Measurements from ENCODE around the gene IL16.
"Not testable (repeated sequence)": the region's sequence is repeated elsewhere in the genome, so short reads cannot be mapped to it uniquely, and the experiment has no call there.

IL16 gene

DNA sequence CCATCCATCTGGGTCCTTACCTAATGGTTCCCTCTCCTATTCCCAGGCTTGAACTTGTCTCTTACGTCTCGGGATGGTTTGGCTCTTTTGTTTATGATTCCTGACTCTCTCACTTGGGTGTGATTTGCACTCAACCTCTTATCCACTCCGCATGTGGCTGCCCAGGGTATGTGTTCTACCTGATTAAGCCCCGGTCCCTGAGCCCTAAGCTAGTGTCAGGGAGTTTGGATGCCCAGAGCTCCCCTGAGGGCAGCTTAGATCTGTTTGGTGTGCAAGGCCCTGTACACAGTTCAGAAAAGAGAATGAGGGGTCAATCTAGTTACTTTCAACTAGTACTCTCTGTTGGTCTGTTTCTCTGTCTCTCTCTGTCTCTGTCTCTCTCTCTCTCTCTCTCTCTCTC lies 143.2 kb downstream of the IL16 start:
- no peak for ATAC-seq

DNA sequence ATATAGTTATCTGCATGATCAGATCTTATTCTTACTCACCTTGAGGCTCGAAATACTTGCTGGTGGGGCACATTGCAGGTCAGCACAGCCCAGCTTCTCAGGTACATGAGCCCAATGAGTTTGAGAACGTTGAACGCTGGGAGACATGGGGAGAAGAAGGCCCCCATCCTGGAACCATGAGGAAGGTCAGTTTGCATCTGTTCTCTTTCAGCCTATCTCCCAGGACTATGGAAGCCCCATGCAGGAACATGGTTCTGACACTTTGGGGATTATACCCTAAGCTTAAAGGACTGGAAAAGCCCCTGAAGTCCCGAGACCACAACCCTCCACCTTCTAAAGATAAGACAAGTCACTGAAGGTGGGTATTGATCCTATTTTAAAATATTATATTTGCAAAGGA lies 144.7 kb downstream of the IL16 start:
- no peak for ATAC-seq

DNA sequence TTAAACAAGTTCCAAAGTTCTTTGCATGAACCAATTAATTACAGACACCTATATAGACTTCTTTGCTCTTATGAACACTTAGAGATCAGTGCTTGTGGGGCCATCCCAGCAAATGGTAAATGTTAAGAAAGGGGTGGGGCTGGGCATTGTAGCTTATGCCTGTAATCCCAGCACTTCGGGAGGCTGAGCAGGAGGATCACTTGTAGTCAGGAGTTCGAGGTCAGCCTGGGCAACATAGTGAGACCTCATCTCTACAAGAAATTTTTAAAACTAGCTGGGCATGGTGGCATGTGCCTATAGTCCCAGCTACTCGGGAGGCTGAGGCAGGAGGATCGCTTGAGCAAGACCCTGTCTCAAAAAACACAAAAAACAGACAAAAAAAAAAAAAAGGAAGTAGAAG lies 146.7 kb downstream of the IL16 start:
- ATAC-seq, result no peak

DNA sequence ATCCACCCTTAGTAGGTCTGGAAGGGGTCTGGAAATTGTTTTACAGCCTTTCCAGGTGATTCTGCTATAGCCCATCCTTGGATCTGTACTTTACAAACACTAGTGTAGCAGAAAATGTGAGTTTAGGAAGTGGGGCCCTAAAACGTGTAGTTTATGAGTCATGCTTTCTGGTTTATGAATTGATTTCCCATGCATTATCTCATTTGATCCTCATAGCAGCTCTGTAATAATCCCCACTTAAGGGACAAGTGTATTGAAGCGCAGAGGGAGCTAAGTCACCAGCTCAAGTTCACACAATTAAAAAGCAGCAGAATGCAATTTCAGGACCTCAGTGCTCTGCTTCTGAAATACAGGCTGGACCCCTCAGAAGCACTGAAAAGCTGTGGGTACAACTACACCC lies 149.9 kb downstream of the IL16 start:
- no peak for ATAC-seq

DNA sequence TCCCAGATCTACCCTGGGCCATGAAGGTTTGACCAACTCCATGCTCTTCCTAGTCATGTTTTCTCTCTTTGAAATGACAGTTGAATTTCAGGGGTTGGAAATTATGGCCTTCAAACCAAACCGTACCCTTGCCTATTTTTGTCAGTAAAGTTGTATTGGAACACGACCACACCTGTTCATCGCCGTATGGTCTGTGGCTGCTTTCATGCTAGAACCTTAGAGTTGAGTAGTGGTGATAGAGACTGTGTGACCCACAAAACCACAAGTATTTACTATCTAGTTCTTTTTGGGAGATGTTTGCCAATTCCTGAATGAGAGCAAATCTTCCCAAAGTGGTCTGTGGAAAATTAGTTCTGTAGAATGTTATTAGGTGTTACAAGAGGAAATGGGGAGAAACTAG lies 151.2 kb downstream of the IL16 start:
- no peak for ATAC-seq

DNA sequence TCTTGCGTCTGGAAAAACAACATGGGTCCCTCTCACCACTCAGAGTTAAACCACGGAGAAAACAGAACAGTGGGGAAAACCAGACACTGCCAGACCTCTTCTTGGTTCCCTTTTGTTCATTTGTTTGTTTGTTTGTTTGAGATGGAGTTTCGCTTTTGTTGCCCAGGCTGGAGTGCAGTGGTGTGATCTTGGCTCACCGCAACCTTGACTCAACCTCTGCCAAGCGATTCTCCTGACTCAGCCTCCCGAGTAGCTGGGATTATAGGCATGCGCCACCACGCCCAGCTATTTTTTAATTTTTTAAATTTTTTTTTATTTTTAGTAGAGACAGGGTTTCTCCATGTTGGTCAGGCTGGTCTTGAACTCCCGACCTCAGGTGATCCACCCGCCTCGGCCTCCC lies 152.0 kb downstream of the IL16 start:
- not testable (repeated sequence) for ATAC-seq

DNA sequence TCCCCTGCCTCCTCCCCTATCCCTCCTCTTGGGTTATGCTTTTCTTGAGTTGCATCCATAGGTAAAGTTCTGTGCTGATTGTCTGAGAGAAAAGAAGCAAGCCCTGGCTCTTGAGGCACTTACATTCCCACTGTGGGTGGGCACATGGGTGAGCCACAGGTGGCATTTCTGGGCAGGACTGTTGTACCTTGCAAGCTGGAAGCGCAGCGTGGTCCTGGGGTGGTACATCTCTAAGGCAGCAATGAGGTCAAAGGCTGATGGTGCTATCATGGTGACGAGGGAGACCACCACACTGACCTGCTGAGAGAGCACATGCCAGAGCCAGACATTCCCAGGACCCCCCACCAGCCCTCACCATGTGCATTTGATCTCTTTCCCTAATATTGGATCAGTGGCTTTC lies 152.6 kb downstream of the IL16 start:
- no peak for ATAC-seq

DNA sequence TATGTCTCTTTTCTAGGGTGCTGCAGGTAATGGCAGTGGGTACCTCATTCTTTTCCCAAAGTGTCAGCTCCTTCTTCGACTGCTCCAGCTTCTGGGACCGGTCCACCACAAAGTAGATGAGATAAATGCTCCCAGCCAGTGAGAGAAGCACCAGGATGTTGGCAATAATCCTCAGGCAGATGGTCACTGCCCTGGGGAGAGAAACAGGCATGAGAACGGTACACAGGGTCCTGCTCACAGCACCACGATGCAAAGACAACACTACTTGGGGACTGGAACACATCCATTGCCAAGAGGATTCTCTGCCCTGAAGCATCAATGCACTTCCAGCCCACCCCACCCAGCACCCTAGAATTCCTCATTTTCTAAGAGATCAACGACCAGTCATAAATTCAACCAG lies 155.0 kb downstream of the IL16 start:
- no peak for ATAC-seq

DNA sequence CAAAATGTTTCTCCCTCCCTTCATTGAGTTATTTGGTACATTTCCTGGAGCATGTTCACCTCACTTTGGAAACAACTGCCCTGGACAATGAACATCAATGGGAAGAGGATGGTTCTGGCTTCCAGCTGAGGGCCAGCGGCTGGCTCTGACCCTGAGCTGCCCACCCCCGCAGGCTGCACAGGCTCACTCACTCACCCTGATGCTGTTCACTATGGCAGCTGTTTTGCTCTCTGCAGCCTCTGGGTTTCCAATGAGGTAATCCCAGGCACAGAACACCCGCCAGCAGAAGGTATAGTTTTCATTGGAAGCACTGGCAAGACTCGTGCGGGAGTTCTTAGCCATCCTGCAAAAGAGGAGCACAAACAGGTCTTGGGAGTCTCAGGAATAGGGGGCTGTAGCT lies 159.6 kb downstream of the IL16 start:
- ATAC-seq, result no peak

DNA sequence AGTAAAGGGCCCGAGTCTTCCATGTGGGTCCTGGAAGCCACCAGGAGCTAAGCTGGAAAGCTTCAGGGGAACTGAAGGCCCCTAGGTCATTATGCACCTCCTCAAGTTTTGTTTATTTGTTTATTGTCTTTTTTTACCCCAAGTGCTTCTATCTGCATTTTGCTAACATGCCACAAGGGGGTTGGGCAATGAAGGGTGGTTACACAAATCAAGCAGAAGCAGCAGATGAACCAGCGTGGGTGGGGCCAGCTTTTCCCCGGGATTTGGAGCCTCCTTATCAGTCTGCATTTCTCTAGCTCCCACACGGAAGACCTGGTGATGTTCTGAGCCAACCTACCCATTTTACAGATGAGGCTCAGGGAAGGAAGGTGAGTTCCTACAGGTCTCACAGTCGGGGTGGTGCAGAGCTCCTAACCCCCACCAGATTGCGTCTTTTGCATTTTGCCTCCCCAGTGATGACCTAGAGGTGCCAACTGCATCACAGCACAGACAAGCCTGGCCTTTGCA lies 160.6 kb downstream of the IL16 start:
- ATAC-seq, result no peak

DNA sequence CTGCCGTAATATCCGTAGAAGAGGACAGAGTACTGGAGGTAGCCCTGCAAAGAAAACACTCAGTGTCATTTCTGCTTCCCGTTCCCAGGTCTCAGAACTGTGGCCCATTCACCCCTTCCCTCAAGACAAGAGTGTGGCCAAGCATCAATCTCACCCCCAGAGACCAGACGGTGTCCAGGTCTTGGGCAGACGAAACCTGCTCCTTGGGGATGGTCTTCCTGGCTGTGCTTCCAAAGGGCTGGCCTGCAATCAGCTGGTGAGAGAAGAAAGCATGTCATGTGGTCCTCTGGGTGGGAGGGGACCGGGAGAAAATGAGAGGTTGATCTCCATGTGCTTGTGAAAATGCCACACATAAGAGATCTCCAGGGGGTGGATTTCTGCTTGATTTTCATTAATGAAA lies 161.6 kb downstream of the IL16 start:
- no peak for ATAC-seq

DNA sequence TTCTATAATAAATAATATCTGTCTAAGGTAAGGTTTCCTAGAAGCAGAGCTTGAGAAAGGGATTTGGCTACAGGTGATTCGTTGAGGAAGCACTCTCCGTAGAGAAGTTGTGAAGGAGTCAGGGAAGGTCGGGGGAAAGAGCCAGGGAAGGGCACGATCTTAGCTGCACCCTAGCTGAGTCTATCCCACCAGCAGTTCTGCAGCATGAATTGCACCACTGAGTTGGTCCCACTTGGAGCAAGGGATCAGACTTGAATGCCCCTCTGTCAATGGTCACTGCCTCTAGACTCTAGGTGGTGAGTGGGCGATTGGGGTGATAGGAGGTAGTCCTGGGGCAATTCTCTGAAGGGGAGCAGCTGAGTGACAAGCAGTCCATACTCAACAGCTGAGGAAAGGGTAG lies 163.8 kb downstream of the IL16 start:
- no peak for ATAC-seq

DNA sequence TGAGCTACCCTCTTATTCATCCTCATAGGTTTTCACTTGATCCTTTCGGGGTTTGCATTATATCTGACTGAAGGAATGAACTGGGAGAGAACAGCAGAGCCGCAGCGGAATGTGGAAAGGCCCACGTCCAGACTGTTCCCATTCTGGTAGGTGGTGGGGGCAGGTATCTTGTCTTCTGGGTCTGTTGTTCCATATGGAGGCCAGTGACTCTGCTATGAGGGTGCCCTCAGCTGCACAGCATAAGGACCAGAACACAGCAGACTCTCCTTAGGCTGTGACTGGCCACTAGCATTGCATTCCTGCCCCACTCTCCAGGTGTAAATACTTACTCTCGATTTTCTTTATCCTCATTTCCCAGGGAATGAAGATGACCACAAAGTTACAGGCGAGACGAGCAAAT lies 165.2 kb downstream of the IL16 start:
- ATAC-seq, result no peak

DNA sequence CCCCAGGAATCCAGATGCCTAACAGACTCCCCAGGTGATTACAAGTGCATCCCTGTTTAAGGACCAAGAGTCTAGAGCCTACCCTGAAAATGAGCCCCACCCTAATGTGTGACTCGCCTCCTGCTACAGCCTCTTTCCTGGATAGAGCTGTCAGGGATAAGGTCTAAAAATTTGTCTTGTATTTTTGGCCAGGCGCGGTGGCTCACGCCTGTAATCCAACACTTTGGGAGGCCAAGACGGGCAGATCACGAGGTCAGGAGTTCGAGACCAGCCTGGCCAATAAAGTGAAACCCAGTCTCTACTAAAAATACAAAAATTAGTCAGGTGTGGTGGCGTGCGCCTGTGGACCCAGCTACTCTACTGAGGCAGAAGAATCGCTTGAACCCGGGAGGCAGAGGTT lies 166.1 kb downstream of the IL16 start:
- ATAC-seq, result no peak

DNA sequence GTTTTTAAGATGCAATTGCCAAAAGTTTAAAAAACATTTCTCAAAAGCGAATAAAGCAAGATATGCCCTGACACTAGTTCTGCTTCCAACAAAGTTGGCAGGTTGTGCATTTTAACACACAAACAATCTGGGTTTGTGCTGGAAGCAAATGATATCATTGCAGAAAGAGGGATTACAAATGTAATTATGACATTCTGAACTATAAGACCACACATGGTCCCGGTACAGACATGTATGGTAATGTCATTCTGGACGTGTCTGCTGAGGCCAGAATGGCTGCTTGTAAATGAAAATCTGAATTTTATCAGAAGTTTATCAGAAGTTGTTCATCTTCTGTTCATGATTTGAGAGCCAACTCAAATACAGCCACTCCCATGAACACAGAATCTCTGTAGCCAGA lies 166.6 kb downstream of the IL16 start:
- ATAC-seq, result no peak
